H9 (cell line): ENCODE data around the gene ERC2. TPM values are rescaled to one million over a fixed set of nuclear protein-coding genes. Genes with fewer than 3 reads are reported as not detected.

Experiments
- DNase-seq: peaks from one replicate; pipeline ENCODE4 v3.0.0-alpha.2; 2017
- H2AFZ ChIP-seq: one replicate; pipeline ENCODE4 v1.6.1; 2013; ENCODE audit warnings: mild to moderate bottlenecking, low read length, control low read depth, moderate library complexity
- H2AK5ac ChIP-seq: 2 replicates; pipeline ENCODE4 v1.6.1; 2013; ENCODE audit warnings: low read length, control low read depth, mixed read lengths; ENCODE audit not compliant: insufficient read length
- H2BK120ac ChIP-seq: one replicate; pipeline ENCODE4 v1.6.1; 2013; ENCODE audit warnings: low read depth, mild to moderate bottlenecking, low read length, control low read depth, inconsistent platforms; ENCODE audit not compliant: poor library complexity, severe bottlenecking
- H2BK12ac ChIP-seq: 2 replicates; pipeline ENCODE4 v1.6.1; 2013; ENCODE audit warnings: low read length, control low read depth, mixed read lengths, low read depth; ENCODE audit not compliant: insufficient read length
- H2BK15ac ChIP-seq: 2 replicates; pipeline ENCODE4 v1.6.1; 2013; ENCODE audit warnings: low read depth, low read length, control low read depth
- H2BK20ac ChIP-seq: one replicate; pipeline ENCODE4 v1.6.1; 2013; ENCODE audit warnings: low read depth, mild to moderate bottlenecking, low read length, control low read depth, inconsistent platforms; ENCODE audit not compliant: poor library complexity, severe bottlenecking
- H2BK5ac ChIP-seq: 2 replicates; pipeline ENCODE4 v1.6.1; 2013; ENCODE audit warnings: low read length, control low read depth, mixed read lengths; ENCODE audit not compliant: insufficient read length
- H3K14ac ChIP-seq: 2 replicates; pipeline ENCODE4 v1.6.1; 2013; ENCODE audit warnings: low read length, control low read depth; ENCODE audit not compliant: insufficient read depth
- H3K18ac ChIP-seq: 2 replicates; pipeline ENCODE4 v1.6.1; 2013; ENCODE audit warnings: low read depth, mild to moderate bottlenecking, mixed read lengths, low read length, control low read depth; ENCODE audit not compliant: insufficient read length
- H3K23ac ChIP-seq: 2 replicates; pipeline ENCODE4 v1.6.1; 2013; ENCODE audit warnings: low read length, control low read depth, mixed read lengths, low read depth; ENCODE audit not compliant: insufficient read length
- H3K23me2 ChIP-seq: 2 replicates; pipeline ENCODE4 v1.6.1; 2013; ENCODE audit warnings: low read depth, mild to moderate bottlenecking, mixed read lengths, low read length, control low read depth; ENCODE audit not compliant: insufficient read length, poor library complexity, severe bottlenecking
- H3K27ac ChIP-seq: 2 replicates; pipeline ENCODE4 v1.5.1; 2013; ENCODE audit warnings: low read length, control low read depth, mixed read lengths, low read depth; ENCODE audit not compliant: insufficient read length
- H3K27me3 ChIP-seq: 2 replicates; pipeline ENCODE4 v1.6.1; 2013; ENCODE audit warnings: low read length, control low read depth, inconsistent platforms; ENCODE audit not compliant: insufficient read depth
- H3K4ac ChIP-seq: 2 replicates; pipeline ENCODE4 v1.6.1; 2013; ENCODE audit warnings: low read depth, mild to moderate bottlenecking, control low read depth, inconsistent platforms, low read length, moderate library complexity
- H3K4me1 ChIP-seq: 2 replicates; pipeline ENCODE4 v1.6.1; 2013; ENCODE audit warnings: low read length, control low read depth, inconsistent platforms; ENCODE audit not compliant: insufficient read depth
- H3K4me2 ChIP-seq: 2 replicates; pipeline ENCODE4 v1.6.1; 2013; ENCODE audit warnings: low read length, control low read depth, mixed read lengths; ENCODE audit not compliant: insufficient read length, insufficient read depth
- H3K56ac ChIP-seq: 2 replicates; pipeline ENCODE4 v1.6.1; 2013; ENCODE audit warnings: low read depth, mild to moderate bottlenecking, mixed read lengths, low read length, control low read depth; ENCODE audit not compliant: insufficient read length
- H3K79me1 ChIP-seq: 2 replicates; pipeline ENCODE4 v1.6.1; 2013; ENCODE audit warnings: low read depth, mild to moderate bottlenecking, moderate library complexity, low read length, control low read depth, inconsistent platforms; ENCODE audit not compliant: insufficient read depth, poor library complexity, severe bottlenecking
- H3K79me2 ChIP-seq: 2 replicates; pipeline ENCODE4 v1.6.1; 2013; ENCODE audit warnings: low read length, control low read depth, inconsistent platforms; ENCODE audit not compliant: insufficient read depth
- H3K9ac ChIP-seq: 2 replicates; pipeline ENCODE4 v1.6.1; 2013; ENCODE audit warnings: low read length, control low read depth, mixed read lengths; ENCODE audit not compliant: insufficient read length; ENCODE audit errors: extremely low read depth
- H3K9me3 ChIP-seq: one replicate; pipeline ENCODE4 v1.6.1; 2013; ENCODE audit warnings: low read depth, low read length, inconsistent platforms; ENCODE audit not compliant: control insufficient read depth
- H3T11ph ChIP-seq: one replicate; pipeline ENCODE4 v1.6.1; 2013; ENCODE audit warnings: mild to moderate bottlenecking, low read length, control low read depth, inconsistent platforms
- H4K20me1 ChIP-seq: one replicate; pipeline ENCODE4 v1.6.1; 2013; ENCODE audit not compliant: control insufficient read depth, insufficient read length, insufficient read depth
- H4K5ac ChIP-seq: 2 replicates; pipeline ENCODE4 v1.6.1; 2013; ENCODE audit warnings: low read depth, mild to moderate bottlenecking, mixed read lengths, low read length, control low read depth; ENCODE audit not compliant: insufficient read length
- H4K8ac ChIP-seq: replicated peaks from 2 replicates; pipeline ENCODE4 v1.6.1; 2013; ENCODE audit warnings: low read length, control low read depth, mixed read lengths, low read depth; ENCODE audit not compliant: insufficient read length
- H4K91ac ChIP-seq: 2 replicates; pipeline ENCODE4 v1.6.1; 2013; ENCODE audit warnings: low read depth, mild to moderate bottlenecking, moderate library complexity, mixed read lengths, low read length, control low read depth; ENCODE audit not compliant: insufficient read length
- H3K27ac Mint-ChIP-seq, 3 experiments: 2 replicates in 2 of 3; 3 replicates in 1 of 3; pipeline ENCODE4 v1.8.0; 2020 to 2021; ENCODE audit warnings: mixed read lengths in 3 of 3, mild to moderate bottlenecking in 1 of 3, moderate library complexity in 1 of 3
- H3K27me3 Mint-ChIP-seq: 2 replicates; pipeline ENCODE4 v1.8.0; 2021; ENCODE audit warnings: low read depth, mild to moderate bottlenecking, moderate library complexity, mixed read lengths
- H3K36me3 Mint-ChIP-seq, 3 experiments: 2 replicates in 2 of 3; 3 replicates in 1 of 3; pipeline ENCODE4 v1.8.0; 2020 to 2021; ENCODE audit warnings: low read depth in 3 of 3, mixed read lengths in 3 of 3; ENCODE audit not compliant: insufficient read depth in 1 of 3
- H3K4me1 Mint-ChIP-seq, 2 experiments: 2 replicates each; pipeline ENCODE4 v1.8.0; 2020; ENCODE audit warnings: mixed read lengths in 2 of 2
- H3K4me3 Mint-ChIP-seq, 2 experiments: 2 replicates in 1 of 2; 3 replicates in 1 of 2; pipeline ENCODE4 v1.8.0; 2020 to 2021; ENCODE audit warnings: mild to moderate bottlenecking in 2 of 2, mixed read lengths in 2 of 2, moderate library complexity in 1 of 2
- H3K9me3 Mint-ChIP-seq, 2 experiments: 2 replicates in 1 of 2; 3 replicates in 1 of 2; pipeline ENCODE4 v1.8.0; 2020; ENCODE audit warnings: mild to moderate bottlenecking in 2 of 2, mixed read lengths in 2 of 2, moderate library complexity in 1 of 2
- CTCF ChIP-seq: fragments of 200-600 bp; sonication (generic); conservative IDR thresholded peaks from 3 replicates; pipeline ENCODE4 v1.8.0; 2021; ENCODE audit warnings: antibody characterized with exemption, mild to moderate bottlenecking
- WGBS: extraction: QIAGEN DNeasy Blood & Tissue Kit; methylation state at CpG from one replicate; pipeline ENCODE4 v1.1.7; 2013; ENCODE audit warnings: missing lambda C conversion rate, low lambda C conversion rate, mixed read lengths; ENCODE audit not compliant: insufficient read length; ENCODE audit errors: extremely low coverage; 5-methylcytosine and 5-hydroxymethylcytosine counted together
- total RNA-seq: library from RNA; stranded (reverse); gene quantifications from 2 replicates; pipeline ENCODE4 v1.2.1, GENCODE V29; 2021

Gene ERC2
- total RNA-seq, 1 experiment from 2014 or later: 15.4 TPM

- H3K4me2 ChIP-seq: peak overlapping the region; percentile 65
- Mint-ChIP-seq H3K36me3 (no peaks in the 10 kb centered on the region), H3K27me3 (peaks cover 6% of the 10 kb centered on the region), H3K4me3 (peak overlapping the region; percentile 27 to 32; a peak in 4 of 5 replicates), H3K9me3 (no peaks in the 10 kb centered on the region), H3K27ac (peak overlapping the region; percentile 72 to 96 (median 94)), H3K4me1 (peaks cover 52 to 60% of the 10 kb centered on the region in 2 experiments)
- peak overlapping the region; percentile 30 for H3K9ac ChIP-seq
- H2AK5ac ChIP-seq: no peak overlapping the region
- peak overlapping the region; percentile 88 for H4K91ac ChIP-seq
- H2BK15ac ChIP-seq: peak overlapping the region; percentile 19; the same call in 1 of the 2 replicates
- H3T11ph ChIP-seq: no peak overlapping the region
- H3K79me2 ChIP-seq: no peaks in the 10 kb centered on the region
- H2BK120ac ChIP-seq: no peak overlapping the region
- H3K23me2 ChIP-seq: no peaks in the 10 kb centered on the region
- no peak overlapping the region for H2BK20ac ChIP-seq
- H3K27me3 ChIP-seq: no peaks in the 10 kb centered on the region
- no peak overlapping the region for H3K4ac ChIP-seq
- no peak for TF ChIP-seq CTCF
- H2BK5ac ChIP-seq: peak overlapping the region; percentile 62
- H3K9me3 ChIP-seq: no peaks in the 10 kb centered on the region
- H4K5ac ChIP-seq: peak overlapping the region; percentile 97
- H3K27ac ChIP-seq: peak overlapping the region; percentile 78
- peak overlapping the region; percentile 6 for H4K8ac ChIP-seq
- peak overlapping the region; percentile 50; the same call in 1 of the 2 replicates for H3K14ac ChIP-seq
- peak overlapping the region; percentile 94 for H3K18ac ChIP-seq
- H4K20me1 ChIP-seq: no peaks in the 10 kb centered on the region
- H3K4me1 ChIP-seq: peaks cover 21% of the 10 kb centered on the region; the same call in 1 of the 2 replicates
- no peak overlapping the region for H3K23ac ChIP-seq
- no peak overlapping the region for H2AFZ ChIP-seq
- no peak overlapping the region for H3K56ac ChIP-seq
- DNase-seq: peak; percentile 73
- no CpG with 5 or more reads among the region's 7 CpGs for WGBS
- H2BK12ac ChIP-seq: peak overlapping the region; percentile 92
- no peaks in the 10 kb centered on the region for H3K79me1 ChIP-seq
Measured at GRCh38 chr3:55648591-55649318, 819.5 kb downstream of the ERC2 start.
